ENCODE measurements around the gene C17orf78.

GRCh38 chr17:37338847-37339246 is 36.9 kb upstream of the C17orf78 start:
- TF ChIP-seq CTCF (IDR thresholded peaks at IDR 0.05 in 2 of 3, conservative IDR thresholded peaks at IDR 0.05 in 1 of 3; ENCODE audit: borderline replicate concordance in 1 of 3, insufficient read depth in 1 of 3, low read depth in 2 of 3, low read length in 2 of 3): no peak
- TF ChIP-seq JUND (IDR thresholded peaks at IDR 0.05): no peak
- no peak for TF ChIP-seq POLR2A (IDR thresholded peaks at IDR 0.05; ENCODE audit: borderline replicate concordance, extremely low read depth, insufficient read depth, insufficient read length)
- no peak for TF ChIP-seq RAD21 (IDR thresholded peaks at IDR 0.05; ENCODE audit: low read depth)
- TF ChIP-seq SIN3A (IDR thresholded peaks at IDR 0.05; ENCODE audit: low read depth): no peak
- TF ChIP-seq ATF3 (IDR thresholded peaks at IDR 0.05): no peak

Data from HCT116 (cell line).